Endothelial cell of hepatic sinusoid (primary cell): ENCODE measurements around the gene CDT1.

Source experiments
- in situ Hi-C: cut with HindIII; loops from 2 replicates; pipeline ENCODE4 v1.10.0; 2017; ENCODE audit warnings: low sequenced_read_pairs

The CDT1 gene

DNA sequence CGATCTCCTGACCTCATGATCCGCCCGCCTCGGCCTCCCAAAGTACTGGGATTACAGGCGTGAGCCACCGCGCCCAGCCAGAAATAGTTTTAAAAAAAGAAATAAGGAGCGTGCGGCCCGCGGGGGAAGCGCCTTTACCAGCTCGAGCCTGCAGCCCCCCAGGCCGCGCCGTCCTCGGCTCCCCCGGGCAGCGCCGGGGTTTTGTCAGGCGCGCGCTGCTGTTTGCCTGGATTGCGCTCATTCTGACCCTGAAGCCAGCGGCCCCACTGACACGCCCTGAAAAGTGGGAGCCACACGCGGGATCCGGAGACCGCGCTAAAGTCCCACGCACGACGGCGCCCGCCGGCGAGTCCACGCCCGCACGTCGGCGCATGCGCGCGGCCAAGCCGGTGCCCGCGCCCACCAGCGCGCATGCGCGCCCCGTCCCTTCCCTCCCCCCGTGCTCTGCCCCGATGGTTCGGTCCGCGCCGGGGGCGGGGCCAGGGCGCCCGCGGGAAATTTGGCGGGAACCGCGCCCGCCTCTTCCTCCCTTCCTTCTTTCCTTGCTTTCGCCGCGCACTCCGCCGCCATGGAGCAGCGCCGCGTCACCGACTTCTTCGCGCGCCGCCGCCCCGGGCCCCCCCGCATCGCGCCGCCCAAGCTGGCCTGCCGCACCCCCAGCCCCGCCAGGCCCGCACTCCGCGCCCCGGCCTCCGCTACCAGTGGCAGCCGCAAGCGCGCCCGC lies at the start of gene CDT1:
Gene CDT1 (plus strand): TSS at position 526 of the 724 bp plus-strand sequence. CDS start 43 bp downstream, at position 569.
- in situ Hi-C loops: no loop called here

GRCh38 chr16:88754109-88754911 lies 49.3 kb upstream of the CDT1 start:
- in situ Hi-C loops: loop anchor here (10.0 to 25.0 kb wide), 2 partner anchors 108 to 420 kb away; partner anchors contain the start of genes CDH15, GALNS, PABPN1L and TRAPPC2L

DNA sequence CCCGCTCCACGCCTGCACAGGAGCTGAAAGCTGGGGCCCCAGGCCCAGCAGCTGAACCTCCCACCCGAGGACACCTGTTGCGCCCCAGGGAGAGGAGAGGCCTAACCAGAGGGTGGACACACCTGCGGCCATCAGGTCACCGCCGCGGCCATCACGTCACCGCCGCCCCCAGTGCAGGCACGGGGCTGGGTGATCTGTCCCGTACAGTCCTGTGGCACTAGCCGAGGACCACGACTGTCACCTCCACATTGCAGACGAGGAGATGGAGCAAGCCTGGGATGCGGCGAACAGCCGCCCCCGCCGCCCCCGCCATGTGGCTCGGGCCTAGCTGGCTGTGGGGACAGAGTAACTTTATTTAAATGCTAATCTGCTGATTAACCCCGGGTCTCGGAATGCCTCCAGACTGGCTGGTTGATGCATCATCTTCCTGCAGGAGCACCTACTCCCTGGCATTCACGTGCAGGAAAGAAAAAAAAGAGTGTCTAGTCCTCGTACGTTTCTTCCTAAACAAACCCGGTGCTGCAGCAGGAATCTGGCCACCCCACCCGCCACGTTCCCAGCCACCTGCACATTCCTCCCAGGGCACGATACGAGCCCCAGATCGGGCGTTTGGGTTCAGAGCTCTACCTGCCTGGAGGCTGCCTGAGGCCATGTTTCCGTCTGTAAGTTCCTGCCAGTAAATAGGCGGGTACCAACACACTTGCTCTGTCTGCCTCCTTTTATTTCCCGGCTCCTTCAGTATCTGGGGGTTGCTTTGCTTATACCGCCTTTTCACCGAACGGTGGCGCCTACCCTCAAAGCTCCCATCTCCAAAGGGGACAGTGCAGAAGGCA lies 48.5 kb upstream of the CDT1 start:
- in situ Hi-C loops: loop anchor here (10.0 to 25.0 kb wide), 2 partner anchors 107 to 420 kb away; partner anchors contain the start of genes CDH15, GALNS, PABPN1L and TRAPPC2L

DNA sequence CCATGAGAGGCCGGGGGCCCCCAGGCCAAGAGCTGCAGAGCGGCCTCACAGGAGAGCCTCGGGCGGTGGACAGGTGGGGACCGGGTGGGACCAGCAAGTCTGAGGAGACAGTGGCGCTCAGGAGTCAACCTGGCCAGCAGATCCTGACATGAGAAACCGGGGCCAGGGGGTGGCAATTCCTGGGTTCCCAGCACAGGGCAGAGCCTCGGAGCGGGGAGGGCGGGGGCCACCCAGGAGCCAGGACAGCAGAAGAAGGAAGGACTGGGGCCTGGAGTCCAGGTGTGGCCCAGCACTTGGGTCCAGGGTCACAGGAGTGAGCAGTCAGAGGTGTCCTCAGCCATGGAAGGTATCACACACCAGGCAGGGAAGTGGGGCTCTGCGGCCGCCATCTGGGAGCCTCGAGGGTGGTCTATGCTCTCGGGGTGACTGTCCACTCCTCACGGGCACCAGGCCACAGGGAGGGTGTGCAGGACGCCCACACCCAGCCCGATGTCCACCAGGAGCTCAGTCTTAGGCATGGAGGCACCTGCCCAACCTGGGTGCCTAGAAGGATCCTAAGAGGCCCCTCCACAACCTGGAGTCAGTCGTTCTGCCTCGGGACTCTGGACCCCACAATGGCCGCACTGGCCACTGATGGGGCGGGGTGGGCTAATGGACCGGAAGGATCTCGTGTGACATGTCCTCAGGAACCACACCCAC lies 47.7 kb upstream of the CDT1 start:
- in situ Hi-C loops: loop anchor here (10.0 to 25.0 kb wide), 2 partner anchors 106 to 419 kb away; partner anchors contain the start of genes CDH15, GALNS, PABPN1L and TRAPPC2L

- in situ Hi-C loops: loop anchor here (10.0 to 25.0 kb wide), 2 partner anchors 104 to 416 kb away; partner anchors contain the start of genes CDH15, GALNS, PABPN1L and TRAPPC2L
Measured at GRCh38 chr16:88758227-88758943, 45.2 kb upstream of the CDT1 start.

DNA sequence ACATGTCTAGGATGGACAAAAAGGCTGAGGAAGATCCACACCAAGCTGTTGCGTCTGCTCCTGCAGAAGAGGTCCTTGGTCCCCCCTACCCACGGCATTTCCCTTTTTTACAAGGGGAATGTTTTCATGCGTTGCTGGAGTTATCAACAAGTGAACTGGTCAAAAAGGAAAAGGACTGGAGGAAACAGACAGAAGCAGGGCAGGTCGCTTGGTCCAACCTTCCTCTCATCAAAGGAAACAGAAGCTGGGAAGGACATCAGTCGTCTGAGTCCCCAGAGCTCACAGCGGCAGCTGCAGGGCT lies 44.7 kb upstream of the CDT1 start:
- in situ Hi-C loops: loop anchor here (10.0 to 25.0 kb wide), 2 partner anchors 103 to 416 kb away; partner anchors contain the start of genes CDH15, GALNS, PABPN1L and TRAPPC2L

- in situ Hi-C loops: loop anchor here (10.0 to 25.0 kb wide), 2 partner anchors 103 to 415 kb away; partner anchors contain the start of genes CDH15, GALNS, PABPN1L and TRAPPC2L
Measured at GRCh38 chr16:88759245-88759975, 44.2 kb upstream of the CDT1 start.

DNA sequence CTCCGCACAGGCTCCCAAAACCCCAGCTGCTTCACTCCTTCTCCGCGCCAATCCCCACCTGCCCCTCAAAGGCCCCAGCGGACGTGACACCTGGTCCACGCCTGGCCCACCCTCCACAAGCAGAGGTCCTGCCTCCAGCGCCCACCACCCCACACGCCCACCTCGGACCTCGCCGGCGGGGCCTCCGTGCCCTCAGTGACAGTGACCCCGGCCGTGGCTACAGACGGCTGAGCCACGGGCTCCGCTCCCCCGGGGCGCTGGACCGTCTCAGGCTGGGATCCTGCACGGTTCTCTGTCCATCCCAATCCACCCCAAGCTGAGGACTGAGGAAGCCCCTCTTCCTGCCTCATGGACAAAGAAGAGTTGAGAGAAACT lies 43.6 kb upstream of the CDT1 start:
- in situ Hi-C loops: loop anchor here (10.0 to 25.0 kb wide), 2 partner anchors 102 to 415 kb away; partner anchors contain the start of genes CDH15, GALNS, PABPN1L and TRAPPC2L

DNA sequence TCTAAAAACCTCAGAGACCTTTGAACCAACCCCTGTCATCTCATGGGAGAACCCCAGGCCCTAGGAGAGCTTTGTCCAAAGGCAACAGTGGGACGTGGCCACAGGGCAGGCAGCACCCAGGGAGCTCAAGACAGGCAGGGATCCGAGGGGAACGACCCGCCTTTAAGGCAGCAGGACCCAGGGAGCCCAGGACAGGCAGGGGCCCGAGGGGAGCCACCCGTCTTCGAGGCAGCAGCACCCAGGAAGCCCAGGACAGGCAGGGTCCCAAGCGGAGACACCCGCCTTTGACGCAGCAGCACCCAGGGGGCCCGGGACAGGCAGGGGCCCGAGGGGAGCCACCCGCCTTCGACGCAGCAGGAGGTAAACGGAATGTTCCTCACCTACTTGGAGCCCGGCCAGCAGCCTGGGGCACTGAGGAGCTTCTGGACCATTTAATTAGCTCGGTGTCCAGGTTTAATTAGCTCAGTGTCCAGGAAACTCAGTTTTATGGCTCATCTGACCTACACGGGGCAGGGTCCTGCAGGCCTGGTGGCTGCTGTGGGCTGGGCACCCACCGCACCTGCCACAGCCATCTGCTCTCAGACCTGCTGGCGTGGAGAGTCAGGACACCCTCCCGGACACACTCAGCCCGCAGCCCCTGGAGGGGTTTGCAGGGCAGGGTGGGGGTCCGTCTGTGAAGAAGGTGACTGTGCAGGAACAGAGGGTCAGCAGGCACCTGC lies 43.0 kb upstream of the CDT1 start:
- in situ Hi-C loops: loop anchor here (25.0 kb wide), 1 partner anchor 102 kb away; the partner anchor contains the start of genes GALNS, PABPN1L and TRAPPC2L

DNA sequence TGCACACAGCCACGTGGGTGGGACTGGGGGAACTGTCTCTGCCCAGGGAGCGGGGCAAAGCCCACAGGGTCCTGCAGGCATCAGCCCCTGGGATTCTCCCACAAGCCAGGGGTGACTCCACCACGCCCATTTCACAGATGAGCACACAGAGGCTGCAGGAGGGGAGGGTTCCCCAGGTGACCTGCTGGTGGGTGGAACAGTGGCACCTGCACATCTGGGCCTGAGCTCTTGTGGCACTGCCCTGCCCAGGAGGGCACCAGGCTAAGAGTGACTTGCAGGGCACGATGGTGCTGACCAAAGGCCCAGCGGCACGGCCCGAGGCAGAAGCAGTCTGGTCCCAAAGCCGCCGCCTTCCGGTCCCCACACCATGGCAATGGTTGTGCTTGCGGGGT lies 42.5 kb upstream of the CDT1 start:
- in situ Hi-C loops: loop anchor here (25.0 kb wide), 1 partner anchor 101 kb away; the partner anchor contains the start of genes GALNS, PABPN1L and TRAPPC2L

DNA sequence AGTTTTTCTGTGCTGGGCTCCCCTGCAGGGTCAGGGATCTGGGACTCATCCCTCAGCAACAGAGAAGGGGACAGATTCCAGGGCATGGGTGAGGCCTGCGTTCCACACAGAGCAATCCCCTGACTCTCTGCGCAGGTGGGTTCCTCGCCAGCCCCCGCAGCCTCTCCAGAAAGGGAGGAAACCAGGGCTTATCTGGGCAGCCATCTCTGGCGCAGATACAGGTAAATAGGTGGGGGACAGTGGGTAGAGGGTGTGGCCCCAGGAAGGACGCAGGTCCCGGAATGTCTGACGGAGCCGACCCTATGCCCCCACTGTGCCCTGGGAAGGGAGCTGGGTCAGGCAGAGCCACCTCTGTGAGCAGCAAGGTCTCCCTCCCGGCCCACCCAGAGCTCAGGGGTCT lies 41.8 kb upstream of the CDT1 start:
- in situ Hi-C loops: loop anchor here (25.0 kb wide), 1 partner anchor 100 kb away; the partner anchor contains the start of genes GALNS, PABPN1L and TRAPPC2L

- in situ Hi-C loops: loop anchor here (25.0 kb wide), 1 partner anchor 100 kb away; the partner anchor contains the start of genes GALNS, PABPN1L and TRAPPC2L
Measured at GRCh38 chr16:88762258-88762870, 41.2 kb upstream of the CDT1 start.

DNA sequence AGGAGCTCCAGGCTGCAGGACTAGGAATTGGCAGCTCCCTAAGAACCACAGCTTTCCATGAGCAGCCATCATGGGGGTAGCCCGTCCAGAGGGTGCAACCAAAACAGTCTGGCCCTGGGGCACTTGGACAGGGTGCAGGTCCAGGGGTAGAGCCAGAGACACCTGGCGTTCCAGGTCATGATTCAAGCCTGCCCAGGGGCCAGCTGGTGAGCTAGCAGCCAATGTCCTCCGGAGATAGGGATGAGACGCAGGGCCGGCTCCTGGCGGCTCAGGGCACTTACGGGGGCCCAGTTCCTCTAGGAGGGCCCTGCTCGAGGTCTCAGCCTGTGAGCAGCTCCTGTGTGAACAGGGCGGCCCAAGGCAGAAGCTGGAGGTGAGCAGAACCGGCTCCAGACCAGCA lies 40.6 kb upstream of the CDT1 start:
- in situ Hi-C loops: loop anchor here (25.0 kb wide), 1 partner anchor 99 kb away; the partner anchor contains the start of genes GALNS, PABPN1L and TRAPPC2L

- in situ Hi-C loops: loop anchor here (25.0 kb wide), 1 partner anchor 99 kb away; the partner anchor contains the start of genes GALNS, PABPN1L and TRAPPC2L
Measured at GRCh38 chr16:88763502-88764053, 40.0 kb upstream of the CDT1 start.

- in situ Hi-C loops: loop anchor here (25.0 kb wide), 1 partner anchor 98 kb away; the partner anchor contains the start of genes GALNS, PABPN1L and TRAPPC2L
Measured at GRCh38 chr16:88764080-88764479, 39.5 kb upstream of the CDT1 start.

- in situ Hi-C loops: loop anchor here (25.0 kb wide), 1 partner anchor 97 kb away; the partner anchor contains the start of genes GALNS, PABPN1L and TRAPPC2L
Measured at GRCh38 chr16:88764913-88765349, 38.7 kb upstream of the CDT1 start.
